NCI-H82 treated with DMSO at 0.1 percent for 48 hours (cell line): ENCODE measurements around the gene HS6ST1.
A peak's percentile ranks its signal among the peaks of the same experiment; 100 is the strongest.

ENCODE experiments used
- DNase-seq: peaks from one replicate; lab custom pipeline; 2025; ENCODE audit not compliant: unreplicated experiment; lab: John Stamatoyannopoulos, UW

Gene HS6ST1, protein sequence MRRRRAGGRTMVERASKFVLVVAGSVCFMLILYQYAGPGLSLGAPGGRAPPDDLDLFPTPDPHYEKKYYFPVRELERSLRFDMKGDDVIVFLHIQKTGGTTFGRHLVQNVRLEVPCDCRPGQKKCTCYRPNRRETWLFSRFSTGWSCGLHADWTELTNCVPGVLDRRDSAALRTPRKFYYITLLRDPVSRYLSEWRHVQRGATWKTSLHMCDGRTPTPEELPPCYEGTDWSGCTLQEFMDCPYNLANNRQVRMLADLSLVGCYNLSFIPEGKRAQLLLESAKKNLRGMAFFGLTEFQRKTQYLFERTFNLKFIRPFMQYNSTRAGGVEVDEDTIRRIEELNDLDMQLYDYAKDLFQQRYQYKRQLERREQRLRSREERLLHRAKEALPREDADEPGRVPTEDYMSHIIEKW

DNA sequence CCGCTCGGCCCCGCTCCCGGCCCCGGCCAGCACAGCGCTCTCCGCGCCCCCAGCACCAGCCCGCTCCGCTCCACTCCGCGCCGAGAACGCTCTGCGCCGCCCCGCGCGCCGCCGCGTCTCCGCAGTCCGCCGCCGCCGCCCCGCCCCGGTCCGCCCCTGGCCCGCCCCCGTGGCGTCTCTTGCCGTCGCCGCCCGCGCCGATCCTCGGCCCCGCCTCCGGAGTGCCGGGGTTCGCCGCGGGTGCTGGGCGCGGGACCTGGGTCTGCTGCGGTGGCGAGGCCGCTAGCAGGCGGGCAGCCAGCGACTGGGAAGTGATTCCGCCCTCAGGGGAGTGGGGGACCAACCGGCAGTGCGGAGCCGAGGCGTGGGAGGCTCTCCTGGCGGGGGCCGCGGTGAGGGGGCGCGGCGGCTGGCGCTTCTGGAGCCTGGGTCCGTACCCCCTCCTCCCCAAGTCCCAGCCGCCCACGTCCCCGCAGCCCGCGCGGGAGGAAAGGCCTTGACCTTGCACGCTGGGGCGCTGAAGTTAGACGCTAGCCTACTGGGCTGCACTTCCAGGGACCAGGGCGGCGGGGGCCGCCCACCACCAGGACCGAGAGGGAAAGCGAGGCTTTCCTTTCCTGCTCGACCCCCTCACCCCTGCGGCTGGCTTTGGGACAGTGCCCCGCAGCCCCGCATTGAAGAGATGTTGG lies at the start of gene HS6ST1:
HS6ST1 (minus strand) TSS at position 93 of the 689 bp plus-strand sequence. CDS start 305 bp downstream, outside the sequence.
- peak; percentile 41 for DNase-seq

DNA sequence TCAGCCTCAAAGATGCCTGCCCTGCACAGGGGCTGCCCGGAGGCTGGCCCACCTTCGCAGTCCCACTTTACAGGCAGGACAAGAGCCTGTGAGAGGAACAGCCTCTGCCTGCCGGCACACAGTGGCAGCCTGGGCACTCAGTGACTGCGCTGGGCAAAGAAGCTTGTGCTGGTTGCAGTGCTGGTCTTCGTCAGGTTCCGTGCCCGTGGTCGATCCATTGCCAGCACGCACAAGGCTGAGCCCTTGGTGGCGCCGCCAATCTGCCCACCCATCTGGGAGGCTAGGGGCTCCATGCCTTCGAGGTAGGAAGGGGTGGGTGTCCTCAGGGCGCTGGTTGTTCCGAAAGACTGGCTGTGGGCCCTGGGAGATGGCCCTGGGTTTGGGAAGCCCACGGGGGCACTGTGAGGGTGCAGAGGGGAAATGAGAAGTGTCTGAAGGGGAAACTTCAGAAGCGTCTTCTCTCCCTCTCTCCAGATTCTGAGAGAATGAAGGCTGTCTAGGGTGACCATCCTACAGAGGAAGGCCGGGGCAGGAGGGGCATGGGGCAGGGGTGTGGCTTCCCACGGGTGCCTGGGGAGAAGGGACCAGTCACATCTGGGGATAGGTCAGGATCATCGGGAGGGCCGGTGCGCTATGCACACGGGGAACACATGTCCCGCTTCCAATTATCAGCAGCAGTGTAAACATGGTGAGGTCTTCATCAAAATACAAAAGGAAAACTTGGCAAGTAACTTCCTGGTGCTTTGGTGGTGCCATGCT lies 49.1 kb upstream of the HS6ST1 start:
- DNase-seq, result no peak

DNA sequence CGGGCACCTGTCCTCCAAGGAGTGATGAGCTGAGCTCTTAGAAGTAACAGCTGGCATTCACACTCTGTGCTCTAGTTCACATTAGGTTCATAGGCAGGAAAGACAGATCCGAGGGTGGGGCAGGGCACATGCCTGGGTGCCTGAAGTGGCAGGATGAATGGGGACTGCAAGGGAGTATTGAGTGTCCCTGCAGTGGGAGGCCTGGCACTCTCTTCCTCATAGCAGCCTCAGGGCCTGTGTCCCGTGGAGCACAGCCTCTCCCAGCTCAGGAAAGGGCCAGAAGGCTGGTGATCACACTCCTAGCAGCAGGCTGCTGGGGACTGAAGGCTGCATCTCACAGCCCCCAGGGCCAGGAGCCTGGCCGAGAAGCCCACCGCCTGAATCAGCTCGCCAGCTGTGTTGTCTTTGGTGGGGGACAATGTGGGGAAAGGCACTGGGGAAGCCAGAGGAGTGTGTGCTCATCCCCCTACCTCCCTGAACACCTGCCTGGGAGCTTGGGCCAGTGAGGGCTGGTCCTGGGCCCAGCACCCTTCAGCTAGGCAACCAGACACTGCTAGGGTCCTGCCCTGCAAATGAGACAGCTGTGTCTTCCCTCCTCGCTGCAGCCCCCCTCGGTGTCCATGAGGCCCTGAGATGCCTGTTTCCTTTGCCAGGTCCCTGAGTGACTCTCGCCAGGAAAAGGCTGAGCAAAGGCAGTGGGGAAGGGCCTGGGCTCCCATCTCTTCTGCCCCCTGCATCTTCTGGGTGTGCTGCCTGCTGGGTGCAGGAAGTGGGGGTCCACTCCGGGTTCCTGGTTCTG lies 48.2 kb upstream of the HS6ST1 start:
- DNase-seq, result no peak

DNA sequence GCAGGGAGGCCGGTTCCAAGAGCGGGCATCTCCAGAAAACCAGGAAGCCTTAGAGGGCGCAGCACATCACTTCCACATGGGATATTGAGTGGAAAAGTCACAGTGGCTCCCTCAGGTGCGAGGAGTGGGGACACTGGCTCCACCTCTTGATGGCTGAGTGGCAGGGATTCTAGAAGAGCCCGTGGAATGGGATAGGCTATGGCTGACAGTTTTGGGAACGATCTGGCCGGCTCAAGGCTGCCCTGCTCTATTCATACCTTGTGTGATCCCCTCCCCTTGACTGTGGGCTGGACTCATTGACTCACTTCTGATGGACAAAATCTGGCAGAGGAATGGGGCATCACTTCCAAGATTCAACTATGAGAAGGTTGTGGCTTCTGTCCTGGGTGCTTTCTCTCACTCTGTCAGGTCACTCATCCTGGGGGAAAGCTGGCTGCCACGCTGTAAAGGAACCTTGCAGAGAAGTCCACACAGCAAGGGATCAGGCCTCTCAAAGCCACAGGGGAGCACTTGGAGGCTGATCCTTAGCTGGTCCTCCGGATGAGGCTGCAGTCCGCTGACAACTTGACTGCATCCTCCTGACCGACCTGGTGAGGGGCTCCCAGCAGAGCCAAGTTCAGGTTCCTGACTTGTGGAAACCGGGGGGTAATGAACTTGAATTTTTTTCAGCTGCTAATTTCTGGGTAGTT lies 46.7 kb upstream of the HS6ST1 start:
- DNase-seq, result no peak

DNA sequence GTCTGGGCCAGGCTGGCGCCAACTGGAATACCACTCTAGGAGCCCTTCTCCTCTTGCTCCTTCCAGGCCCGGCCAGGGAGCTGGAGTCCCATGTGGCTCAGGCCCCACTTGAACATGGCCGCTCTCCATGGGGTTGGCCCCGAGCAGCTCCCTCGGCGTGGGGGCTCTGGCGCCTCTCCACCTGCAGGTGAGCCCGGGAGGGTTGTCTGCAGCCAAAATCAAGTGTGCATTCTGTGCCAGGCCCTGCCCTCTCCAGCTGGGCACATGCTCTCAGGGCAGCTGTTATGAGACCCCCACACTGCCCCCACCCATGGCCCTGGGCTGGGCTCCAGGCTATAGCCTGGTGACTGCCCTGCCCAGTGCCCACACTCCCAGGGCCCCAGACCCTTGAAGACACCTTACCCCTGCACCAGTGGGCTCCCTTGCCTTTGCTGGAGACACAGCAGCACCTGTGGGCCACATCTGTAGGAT lies 45.8 kb upstream of the HS6ST1 start:
- DNase-seq, result no peak

DNA sequence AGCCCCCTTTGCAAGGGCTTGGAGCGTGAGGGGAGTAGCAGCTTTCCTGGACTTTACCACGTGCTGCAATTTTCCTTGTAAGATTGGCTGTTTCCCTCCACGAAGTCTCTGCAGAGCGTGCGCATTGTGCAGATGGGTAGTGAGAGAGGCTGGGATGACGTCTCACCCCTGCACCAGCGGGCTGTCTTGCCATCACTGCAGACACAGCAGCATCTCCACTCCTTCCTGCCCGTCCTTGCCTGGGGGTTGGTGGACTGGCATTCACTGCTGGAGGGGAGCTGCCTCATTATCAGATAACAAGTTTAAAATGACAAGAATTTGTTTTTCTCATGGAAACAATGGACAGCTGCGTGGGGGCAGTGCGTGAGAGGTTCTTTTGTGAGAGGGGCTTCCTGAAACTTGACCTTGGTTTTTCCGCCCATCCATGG lies 45.3 kb upstream of the HS6ST1 start:
- no peak for DNase-seq

DNA sequence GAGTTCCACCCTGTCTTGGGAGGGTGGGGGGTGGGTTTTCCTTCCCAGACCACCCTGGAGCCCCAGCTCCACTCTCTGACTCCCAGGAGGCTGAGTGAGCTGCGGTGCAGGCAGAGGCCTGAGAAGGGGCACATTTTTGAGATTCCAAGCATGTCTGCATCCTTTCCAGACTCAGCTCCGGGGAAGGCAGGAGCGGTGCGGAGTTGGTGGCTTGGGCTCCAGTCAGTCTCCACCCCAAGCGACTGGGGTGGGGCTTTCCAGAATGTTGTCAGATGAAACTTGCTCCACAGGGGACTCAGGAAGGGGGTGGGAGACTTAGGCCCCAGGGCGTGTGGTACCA lies 44.2 kb upstream of the HS6ST1 start:
- DNase-seq, result no peak

DNA sequence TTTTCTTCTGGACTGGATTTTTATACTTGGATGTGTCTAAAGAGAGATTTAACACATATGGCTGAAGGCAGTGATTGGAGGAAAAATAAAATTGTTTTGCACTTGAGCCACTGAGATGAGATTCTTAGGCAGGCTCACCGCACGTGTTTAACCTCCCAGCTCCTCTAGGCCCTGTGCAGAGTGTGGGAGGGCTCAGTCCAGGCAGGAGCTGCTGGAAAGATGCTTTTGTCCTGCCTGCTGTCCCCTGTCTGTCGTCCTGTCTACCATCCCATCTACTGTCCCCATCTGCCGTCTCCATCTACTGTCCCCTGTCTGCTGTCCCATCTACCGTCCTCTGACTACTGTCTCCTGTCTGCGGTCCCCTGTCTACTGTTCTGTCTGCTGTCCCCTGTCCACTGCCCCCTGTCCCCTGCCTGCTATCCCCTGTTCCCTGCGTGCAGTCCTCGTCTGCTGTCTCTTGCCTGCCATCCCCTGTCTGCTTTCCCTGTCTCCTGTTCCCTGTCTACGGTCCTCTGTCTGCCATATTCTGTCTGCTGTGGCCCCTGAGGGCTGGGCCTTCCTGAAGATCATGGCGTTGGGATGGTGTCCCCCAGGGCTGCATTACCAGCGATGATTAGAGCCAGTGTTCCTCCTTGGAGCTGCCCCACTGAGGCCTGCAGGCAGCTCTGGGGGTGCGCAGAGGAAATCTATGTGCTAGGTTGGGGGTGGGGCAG lies 43.7 kb upstream of the HS6ST1 start:
- DNase-seq, result no peak

DNA sequence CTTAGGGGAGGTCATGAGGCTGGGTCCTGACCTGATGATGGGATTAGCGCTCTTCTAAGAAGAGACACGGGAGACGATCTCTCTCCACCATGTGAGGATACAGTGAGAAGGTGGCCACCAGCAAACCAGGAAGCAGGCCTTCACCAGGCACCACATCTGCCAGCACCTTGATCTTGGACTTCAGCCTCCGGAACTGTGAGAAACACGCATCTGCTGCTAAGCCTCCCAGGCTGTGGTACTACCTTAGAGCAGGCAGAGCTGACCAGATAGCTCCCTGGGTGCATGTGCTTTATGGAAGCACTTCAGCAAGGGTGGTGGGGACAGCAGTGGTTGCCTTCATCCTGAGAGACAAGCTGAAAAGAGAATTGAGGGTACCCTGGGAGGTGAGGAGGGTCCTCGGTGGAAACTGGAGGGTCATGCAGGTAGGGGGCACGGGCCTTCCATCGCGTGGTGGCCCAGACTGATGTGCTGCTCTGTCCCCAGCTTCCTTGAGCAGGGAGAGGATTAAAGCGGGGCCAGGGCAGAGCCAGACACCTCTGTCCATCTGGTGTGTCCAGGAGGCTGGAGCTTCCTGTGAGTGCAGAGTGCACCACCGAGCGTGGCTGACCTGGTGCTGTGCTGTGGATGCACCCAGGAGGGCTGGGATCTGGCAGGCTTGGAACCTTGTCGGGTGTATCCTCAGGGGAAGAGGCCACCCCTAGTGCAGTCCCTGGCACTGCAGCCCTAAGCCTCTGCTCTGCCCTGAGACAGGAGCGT lies 42.9 kb upstream of the HS6ST1 start:
- DNase-seq, result no peak

DNA sequence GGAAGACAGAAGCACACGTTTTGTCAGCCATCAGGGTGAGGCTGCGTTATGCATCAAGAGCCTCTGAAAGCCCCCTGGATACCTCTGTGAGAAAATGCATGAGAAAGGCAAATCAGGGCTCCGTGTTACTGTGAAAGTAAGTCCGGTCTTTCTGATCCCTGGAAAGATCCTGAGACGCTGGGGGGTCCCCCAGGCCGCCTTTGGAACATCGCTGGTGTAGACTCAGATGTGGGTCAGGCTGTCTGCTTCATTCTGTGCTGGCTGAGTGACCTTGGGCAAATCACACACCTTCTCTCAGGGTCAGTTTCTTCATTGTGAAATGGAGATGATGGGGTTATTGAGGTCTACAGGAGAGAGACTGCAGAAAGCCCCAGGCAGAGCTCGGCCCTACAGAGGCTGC lies 42.0 kb upstream of the HS6ST1 start:
- DNase-seq, result no peak

DNA sequence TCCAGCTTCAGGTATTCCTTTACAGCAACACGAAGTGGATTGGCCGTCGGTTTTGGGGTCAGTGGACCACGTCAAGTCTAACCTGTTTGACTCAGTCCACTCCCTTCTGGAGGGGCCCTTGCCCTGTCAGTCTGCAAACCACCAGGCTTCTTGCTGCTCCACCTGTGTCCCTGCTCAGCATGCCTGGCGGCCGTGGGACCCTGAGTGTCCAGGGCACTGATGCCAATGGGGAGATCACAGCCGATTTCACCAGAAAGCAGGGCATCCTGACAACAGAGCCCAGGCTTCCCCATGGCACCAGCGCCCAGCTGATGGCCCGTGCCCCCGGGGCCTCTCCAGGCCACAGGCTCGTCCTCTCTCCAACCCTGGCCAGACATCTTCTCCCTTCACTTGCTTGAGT lies 41.2 kb upstream of the HS6ST1 start:
- DNase-seq, result no peak

DNA sequence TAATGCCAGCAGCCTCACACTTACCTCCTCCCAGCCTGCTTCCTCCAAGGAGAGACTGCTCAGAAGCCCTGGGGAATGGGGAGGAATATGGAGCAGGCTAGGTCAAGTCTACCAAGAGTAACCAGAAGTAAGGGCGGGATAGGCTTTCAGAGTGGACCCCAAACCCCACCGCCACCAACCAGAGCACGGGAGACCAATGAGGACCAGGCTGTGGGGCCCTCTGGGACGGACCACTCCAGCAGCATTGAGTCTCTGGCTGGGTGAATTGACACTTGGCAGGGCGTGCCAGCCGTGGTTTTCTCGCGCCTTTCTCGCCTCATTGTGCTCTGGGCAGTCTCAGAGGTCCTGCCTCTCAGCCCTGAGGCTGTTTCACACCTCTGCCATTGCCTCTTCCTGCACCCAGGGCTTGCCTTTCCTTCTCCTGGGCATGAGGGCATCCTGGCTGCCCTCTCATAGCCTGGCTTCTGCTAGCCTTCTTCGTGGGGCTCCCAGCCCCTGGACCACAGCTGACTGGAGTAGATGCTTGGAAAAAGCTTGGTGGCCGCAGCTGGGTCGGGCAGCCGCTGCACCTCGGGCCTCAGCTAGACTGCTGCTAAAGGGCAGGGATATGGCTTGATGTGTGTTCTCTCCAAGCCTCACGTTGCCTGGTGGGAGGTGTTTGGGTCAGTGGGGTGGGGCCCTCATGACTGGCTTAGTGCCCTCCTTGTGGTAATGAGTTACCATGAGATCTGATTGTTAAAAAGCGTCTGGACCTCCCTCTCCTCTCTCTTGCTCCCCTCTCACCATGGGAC lies 40.5 kb upstream of the HS6ST1 start:
- DNase-seq, result no peak

DNA sequence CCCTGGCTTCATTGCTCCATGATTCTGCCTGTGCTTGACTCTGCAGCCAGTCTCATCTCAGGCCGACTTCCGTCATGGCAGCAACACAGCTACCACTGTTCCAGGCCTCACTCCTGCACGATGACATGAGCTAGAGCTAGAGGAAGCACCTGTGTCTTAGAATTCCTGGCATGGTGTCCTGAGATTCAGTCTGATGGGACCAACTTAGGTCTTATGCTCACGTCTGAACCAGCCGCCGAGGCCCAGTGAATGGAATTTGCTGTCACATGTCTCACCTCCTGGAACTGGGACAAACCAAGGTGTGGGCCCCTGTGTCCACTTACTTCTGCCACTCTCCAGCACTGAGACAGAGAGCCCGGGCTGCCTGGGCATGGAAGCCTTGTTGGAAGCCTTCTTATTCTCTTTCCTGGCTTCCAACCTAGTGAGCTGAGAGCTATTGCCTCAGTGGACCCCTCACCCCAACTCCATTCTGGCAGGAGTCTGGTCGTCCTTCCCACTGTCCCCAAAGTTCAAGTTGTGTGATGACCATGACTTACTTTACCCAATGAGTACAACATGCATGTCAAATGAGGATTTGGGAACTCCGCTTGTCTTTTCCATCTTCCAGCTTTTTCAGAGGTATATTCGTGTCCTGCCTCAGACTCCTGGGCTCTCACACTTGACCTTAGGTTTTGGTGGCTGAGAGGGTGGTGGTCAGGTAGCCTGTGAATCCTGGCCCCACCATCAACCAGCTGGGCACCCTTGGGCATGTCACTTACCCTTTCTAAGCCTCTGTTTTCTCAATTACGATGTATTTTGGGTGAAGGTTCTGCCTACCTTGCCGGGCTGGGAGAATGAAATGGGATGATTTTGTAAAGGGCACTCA lies 39.1 kb upstream of the HS6ST1 start:
- DNase-seq, result no peak

DNA sequence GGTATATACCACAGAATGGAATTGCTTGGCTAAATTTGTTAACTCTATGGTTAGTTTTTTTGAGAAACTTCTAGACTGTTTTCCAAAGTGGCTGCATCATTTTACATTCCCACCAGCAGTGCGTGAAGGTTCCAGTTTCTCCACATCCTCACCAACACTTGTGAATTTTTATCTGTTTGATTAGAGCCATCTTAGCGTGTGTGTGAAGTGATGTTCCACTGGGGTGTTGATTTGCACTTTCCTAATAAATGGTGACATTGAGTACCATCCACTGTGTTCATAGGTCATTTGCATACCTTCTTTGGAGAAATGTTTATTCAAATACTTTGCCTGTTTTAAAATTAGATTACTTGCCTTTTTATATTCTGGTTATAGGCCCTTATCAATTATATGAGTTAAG lies 37.5 kb upstream of the HS6ST1 start:
- DNase-seq, result no peak

DNA sequence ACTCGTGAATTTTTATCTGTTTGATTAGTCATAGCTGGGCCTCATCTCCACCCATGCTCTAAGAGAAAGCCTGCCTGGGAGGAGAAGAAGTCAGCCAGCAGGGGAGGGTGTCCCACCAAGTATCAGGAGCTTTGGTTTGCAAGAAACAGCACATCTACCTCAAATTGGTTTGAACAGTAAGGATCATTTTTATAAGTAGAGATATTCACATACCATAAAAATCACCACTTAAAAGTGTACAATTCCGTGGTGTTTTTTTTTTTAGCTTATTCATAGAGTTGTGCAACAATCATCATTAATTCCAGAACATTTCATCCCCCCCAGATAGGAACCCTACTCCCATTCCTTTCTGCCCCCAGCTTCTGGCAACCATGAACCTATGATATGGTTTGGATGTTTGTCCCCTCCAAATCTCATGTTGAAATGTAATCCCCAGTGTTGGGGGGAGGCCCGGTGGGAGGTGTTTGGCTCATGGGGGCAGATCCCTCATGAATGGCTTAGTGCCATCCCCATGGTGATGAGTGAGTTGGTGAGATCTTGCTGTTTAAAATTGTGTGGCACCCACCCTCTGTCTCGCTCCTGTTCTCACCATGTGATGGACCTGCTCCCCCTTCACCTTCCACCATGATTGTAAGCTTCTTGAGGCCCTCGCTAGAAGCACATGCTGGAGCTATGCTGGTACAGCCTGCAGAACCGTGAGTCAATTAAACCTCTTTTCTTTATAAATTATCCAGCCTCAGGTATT lies 36.2 kb upstream of the HS6ST1 start:
- no peak for DNase-seq

DNA sequence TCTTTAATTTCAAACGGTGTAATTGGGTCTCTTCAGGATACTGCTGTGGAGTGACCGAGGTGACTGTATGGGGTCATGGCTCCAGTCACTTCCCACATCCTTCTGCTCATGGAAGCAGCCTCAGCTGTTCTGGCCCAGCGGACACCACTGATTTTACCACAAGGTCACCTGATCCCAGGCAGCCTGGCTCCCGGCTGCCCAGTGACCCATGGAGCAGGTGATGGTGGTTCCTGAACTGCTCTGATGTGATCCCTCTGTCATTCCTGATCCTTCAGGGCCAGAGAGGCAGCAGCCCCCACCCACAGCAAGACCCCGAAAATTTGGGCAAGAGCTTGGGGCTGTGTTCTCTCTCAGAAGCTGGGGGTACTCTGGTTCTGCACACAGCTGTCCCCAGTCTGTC lies 35.5 kb upstream of the HS6ST1 start:
- no peak for DNase-seq

DNA sequence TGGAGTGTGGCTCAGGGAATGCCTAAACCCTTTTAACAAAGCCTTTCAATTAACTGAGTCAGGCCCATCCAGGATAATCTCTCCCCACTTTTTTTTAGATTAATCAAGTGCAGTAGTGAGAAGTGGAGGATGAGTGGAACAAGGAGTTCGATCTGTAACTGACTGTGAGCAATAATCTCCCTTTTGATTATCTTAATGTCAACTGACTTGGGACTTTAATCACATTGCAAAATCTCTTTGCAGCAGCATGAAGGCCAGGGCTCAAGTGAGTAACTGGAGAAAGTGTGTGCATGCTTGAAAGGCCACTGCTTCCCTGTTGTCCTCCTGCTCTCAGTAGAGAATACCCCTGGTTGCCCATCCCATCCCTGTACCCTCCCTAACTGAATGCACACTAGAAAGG lies 32.1 kb upstream of the HS6ST1 start:
- no peak for DNase-seq
